ENCODE results near the gene CRYAB.
A peak's percentile ranks its signal among the peaks of the same experiment; 100 is the strongest.
"Not testable (repeated sequence)": the region's sequence is repeated elsewhere in the genome, so short reads cannot be mapped to it uniquely, and the experiment has no call there.

CRYAB gene

GRCh38 chr11:111933872-111934271, 22.3 kb upstream of the CRYAB start:
- no peak for DNase-seq (ENCODE audit: low read depth in 2 of 2)

GRCh38 chr11:111933176-111933575, 21.6 kb upstream of the CRYAB start:
- DNase-seq (ENCODE audit: low read depth in 2 of 2): not testable (repeated sequence)

GRCh38 chr11:111932611-111932950, 21.0 kb upstream of the CRYAB start:
- DNase-seq (ENCODE audit: low read depth in 2 of 2): no peak

GRCh38 chr11:111930472-111930871, 18.9 kb upstream of the CRYAB start:
- no peak for DNase-seq (ENCODE audit: low read depth in 2 of 2)

- DNase-seq (ENCODE audit: low read depth in 2 of 2): peak; percentile 90 to 93
These were observed 15.2 kb upstream of the CRYAB start for GRCh38 chr11:111926505-111927391.

GRCh38 chr11:111925953-111926352, 14.4 kb upstream of the CRYAB start:
- DNase-seq (ENCODE audit: low read depth in 2 of 2): no peak

- DNase-seq (ENCODE audit: low read depth in 2 of 2): no peak
These were observed 12.4 kb upstream of the CRYAB start for GRCh38 chr11:111923951-111924350.

GRCh38 chr11:111923351-111923788, 11.8 kb upstream of the CRYAB start:
- DNase-seq (ENCODE audit: low read depth in 2 of 2): no peak

GRCh38 chr11:111922803-111923202, 11.2 kb upstream of the CRYAB start:
- no peak for DNase-seq (ENCODE audit: low read depth in 2 of 2)

GRCh38 chr11:111921541-111922230, 10.1 kb upstream of the CRYAB start:
- DNase-seq (ENCODE audit: low read depth in 2 of 2): no peak

- DNase-seq (ENCODE audit: low read depth in 2 of 2): no peak
These were observed 9.3 kb upstream of the CRYAB start for GRCh38 chr11:111920908-111921307.

GRCh38 chr11:111918390-111919256, 7.1 kb upstream of the CRYAB start, which contains the start of gene C11orf52:
C11orf52 (plus strand) TSS chr11:111918913; CDS start chr11:111918973, 60 bp downstream.
- no peak for DNase-seq (ENCODE audit: low read depth in 2 of 2)

GRCh38 chr11:111917788-111918187, 6.2 kb upstream of the CRYAB start:
- DNase-seq (ENCODE audit: low read depth in 2 of 2): no peak

- DNase-seq (ENCODE audit: low read depth in 2 of 2): no peak
These were observed 5.7 kb upstream of the CRYAB start for GRCh38 chr11:111917312-111917711.

- no peak for DNase-seq (ENCODE audit: low read depth in 2 of 2)
These were observed 5.2 kb upstream of the CRYAB start for GRCh38 chr11:111916768-111917167.

GRCh38 chr11:111913997-111914396, 2.4 kb upstream of the CRYAB start:
- no peak for DNase-seq (ENCODE audit: low read depth in 2 of 2)

GRCh38 chr11:111913031-111913861, 1.7 kb upstream of the CRYAB start:
- no peak for DNase-seq (ENCODE audit: low read depth in 2 of 2)

- no peak for DNase-seq (ENCODE audit: low read depth in 2 of 2)
These were observed 965 bp upstream of the CRYAB start, which contains the start of gene HSPB2 for GRCh38 chr11:111912535-111912934. HSPB2 (plus strand) TSS chr11:111912734; CDS start chr11:111912830, 96 bp downstream.

- no peak for DNase-seq (ENCODE audit: low read depth in 2 of 2)
These were observed 651 bp downstream of the CRYAB start for GRCh38 chr11:111910676-111911562.

GRCh38 chr11:111909378-111909777, 2.2 kb downstream of the CRYAB start:
- DNase-seq (ENCODE audit: low read depth in 2 of 2): no peak
